ENCODE measurements around the gene NACC2.

GRCh38 chr9:136036848-136037247, 58.2 kb downstream of the NACC2 start:
- no peak for TF ChIP-seq CTCF (IDR thresholded peaks at IDR 0.05; ENCODE audit: extremely low read depth in 1 of 2, insufficient read depth in 1 of 2, low read depth in 1 of 2, low read length in 2 of 2)
- no peak for TF ChIP-seq POLR2AphosphoS5 (IDR thresholded peaks at IDR 0.05; ENCODE audit: insufficient read depth, low read depth, low read length)
- no peak for TF ChIP-seq POLR2A (IDR thresholded peaks at IDR 0.05; ENCODE audit: low read depth, low read length)
- TF ChIP-seq MAX (IDR thresholded peaks at IDR 0.05; ENCODE audit: insufficient read depth, insufficient read length), result no peak
- no peak for TF ChIP-seq JUN (IDR thresholded peaks at IDR 0.05; ENCODE audit: borderline replicate concordance, insufficient read depth, insufficient read length, low read depth)
- TF ChIP-seq EZH2 (IDR thresholded peaks at IDR 0.05; ENCODE audit: borderline replicate concordance, low read depth, low read length, severe bottlenecking), result no peak
- no peak for TF ChIP-seq MYC (IDR thresholded peaks at IDR 0.05; ENCODE audit: low read depth, low read length)
- TF ChIP-seq GATA2 (IDR thresholded peaks at IDR 0.05; ENCODE audit: insufficient read depth, insufficient read length, low read depth, low read length), result no peak
